Glutamatergic neuron (in vitro differentiated cells): ENCODE data around the gene CARMIL1. TPM values are rescaled to one million over a fixed set of nuclear protein-coding genes. Genes with fewer than 3 reads are reported as not detected.
A peak's percentile ranks its signal among the peaks of the same experiment; 100 is the strongest.

ENCODE experiments used
- DNase-seq: peaks from one replicate; pipeline ENCODE4 v3.0.0; 2022
- H3K27ac Mint-ChIP-seq: one replicate; pipeline ENCODE4 v1.8.0; 2020; ENCODE audit warnings: mild to moderate bottlenecking, mixed read lengths, inconsistent platforms; ENCODE audit not compliant: unreplicated experiment
- H3K27me3 Mint-ChIP-seq: one replicate; pipeline ENCODE4 v1.8.0; 2020; ENCODE audit warnings: mild to moderate bottlenecking, moderate library complexity, mixed read lengths, inconsistent platforms; ENCODE audit not compliant: unreplicated experiment
- H3K36me3 Mint-ChIP-seq: one replicate; pipeline ENCODE4 v1.8.0; 2020; ENCODE audit warnings: mild to moderate bottlenecking, mixed read lengths, inconsistent platforms; ENCODE audit not compliant: unreplicated experiment
- H3K4me1 Mint-ChIP-seq: one replicate; pipeline ENCODE4 v1.8.0; 2020; ENCODE audit warnings: mild to moderate bottlenecking, low read depth, mixed read lengths, inconsistent platforms; ENCODE audit not compliant: unreplicated experiment
- H3K4me3 Mint-ChIP-seq: one replicate; pipeline ENCODE4 v1.8.0; 2020; ENCODE audit warnings: mild to moderate bottlenecking, mixed read lengths, inconsistent platforms; ENCODE audit not compliant: unreplicated experiment
- H3K9me3 Mint-ChIP-seq: one replicate; pipeline ENCODE4 v1.8.0; 2020; ENCODE audit warnings: mild to moderate bottlenecking, moderate library complexity, mixed read lengths, inconsistent platforms; ENCODE audit not compliant: unreplicated experiment
- CTCF ChIP-seq: fragments of 200-600 bp; sonication (generic); IDR thresholded peaks from one replicate; pipeline ENCODE4 v1.5.0; 2021; ENCODE audit not compliant: partially characterized antibody, unreplicated experiment
- total RNA-seq: library from RNA; stranded (reverse); fragmentation: NEBNext Ultra II Directional; extraction: Animal tissue kit (Norgen Biotek cat#: 25700); gene quantifications from one replicate; pipeline ENCODE4 v1.2.1, GENCODE V29; 2021; ENCODE audit not compliant: unreplicated experiment

CARMIL1 gene
- total RNA-seq, 1 donor from 2014 or later, result 4.8 TPM

GRCh38 chr6:25446830-25447569 is 167.8 kb downstream of the CARMIL1 start:
- no peaks in the 10 kb centered on the region for H3K36me3 Mint-ChIP-seq
- peaks cover 2% of the 10 kb centered on the region for H3K27me3 Mint-ChIP-seq
- peaks cover 22% of the 10 kb centered on the region for H3K4me1 Mint-ChIP-seq
- TF ChIP-seq CTCF, result no peak
- peaks cover 2% of the 10 kb centered on the region for H3K9me3 Mint-ChIP-seq
- H3K4me3 Mint-ChIP-seq, result no peak overlapping the region
- H3K27ac Mint-ChIP-seq, result no peak overlapping the region
- no peak for DNase-seq

GRCh38 chr6:25447570-25447929 is 168.4 kb downstream of the CARMIL1 start:
- Mint-ChIP-seq H3K4me3 (no peak overlapping the region), H3K36me3 (no peaks in the 10 kb centered on the region), H3K27me3 (peaks cover 2% of the 10 kb centered on the region), H3K4me1 (peaks cover 19% of the 10 kb centered on the region), H3K9me3 (no peaks in the 10 kb centered on the region), H3K27ac (no peak overlapping the region)
- TF ChIP-seq CTCF, result no peak
- no peak for DNase-seq

GRCh38 chr6:25448965-25449538 is 169.9 kb downstream of the CARMIL1 start:
- Mint-ChIP-seq H3K36me3 (no peaks in the 10 kb centered on the region), H3K4me3 (peak overlapping the region; percentile 1), H3K27me3 (peaks cover 2% of the 10 kb centered on the region), H3K9me3 (no peaks in the 10 kb centered on the region), H3K27ac (no peak overlapping the region), H3K4me1 (peaks cover 19% of the 10 kb centered on the region)
- no peak for DNase-seq
- TF ChIP-seq CTCF, result no peak

GRCh38 chr6:25449774-25450173 is 170.6 kb downstream of the CARMIL1 start:
- Mint-ChIP-seq H3K27me3 (peaks cover 2% of the 10 kb centered on the region), H3K4me1 (peaks cover 19% of the 10 kb centered on the region), H3K9me3 (peaks cover 2% of the 10 kb centered on the region), H3K36me3 (no peaks in the 10 kb centered on the region), H3K4me3 (no peak overlapping the region), H3K27ac (no peak overlapping the region)
- no peak for TF ChIP-seq CTCF
- DNase-seq, result peak; percentile 42

- no peak for TF ChIP-seq CTCF
- Mint-ChIP-seq H3K4me1 (peaks cover 19% of the 10 kb centered on the region), H3K9me3 (peaks cover 2% of the 10 kb centered on the region), H3K4me3 (no peak overlapping the region), H3K36me3 (no peaks in the 10 kb centered on the region), H3K27ac (no peak overlapping the region), H3K27me3 (peaks cover 2% of the 10 kb centered on the region)
- no peak for DNase-seq
Observed at GRCh38 chr6:25450469-25451198, 171.5 kb downstream of the CARMIL1 start.
